OCI-LY1 (cell line): ENCODE data around the gene GNAO1.

ENCODE experiments used
- H2AFZ ChIP-seq: fragments of 200-600 bp; sonication (generic), shearing (Covaris generic); 2 replicates; pipeline ENCODE4 v1.6.0; 2014; ENCODE audit warnings: antibody characterized with exemption, mild to moderate bottlenecking, low read length
- H3F3A ChIP-seq: fragments of 200-600 bp; sonication (generic), shearing (Covaris generic); 2 replicates; pipeline ENCODE4 v1.6.0; 2014; ENCODE audit warnings: mild to moderate bottlenecking, antibody characterized with exemption, low read length, moderate library complexity; ENCODE audit not compliant: insufficient read depth
- H3K27ac ChIP-seq: fragments of 200-600 bp; sonication (generic); 2 replicates; pipeline ENCODE4 v1.5.1; 2014; ENCODE audit warnings: low read length, mixed run types, mild to moderate bottlenecking, low read depth; ENCODE audit not compliant: poor library complexity, severe bottlenecking
- H3K27me3 ChIP-seq: fragments of 200-600 bp; sonication (generic); 2 replicates; pipeline ENCODE4 v1.6.0; 2014; ENCODE audit warnings: antibody characterized with exemption, mild to moderate bottlenecking, low read length, moderate library complexity; ENCODE audit not compliant: insufficient read depth
- H3K36me3 ChIP-seq: fragments of 200-600 bp; sonication (generic); 2 replicates; pipeline ENCODE4 v1.6.1; 2014; ENCODE audit warnings: mild to moderate bottlenecking, antibody characterized with exemption, low read length, moderate library complexity, mixed read lengths; ENCODE audit not compliant: insufficient read depth
- H3K4me1 ChIP-seq: fragments of 200-600 bp; sonication (generic); 2 replicates; pipeline ENCODE4 v1.5.1; 2014; ENCODE audit warnings: mild to moderate bottlenecking, low read length, moderate library complexity; ENCODE audit not compliant: insufficient read depth, severe bottlenecking
- H3K4me2 ChIP-seq: fragments of 200-600 bp; sonication (generic), shearing (Covaris generic); 2 replicates; pipeline ENCODE4 v1.6.1; 2014; ENCODE audit warnings: low read length
- H3K4me3 ChIP-seq: fragments of 200-600 bp; sonication (generic); 2 replicates; pipeline ENCODE4 v1.5.1; 2014; ENCODE audit warnings: low read length, low read depth, mild to moderate bottlenecking, mixed read lengths; ENCODE audit not compliant: poor library complexity, severe bottlenecking
- H3K79me2 ChIP-seq: fragments of 200-600 bp; shearing (Covaris generic); 2 replicates; pipeline ENCODE4 v1.6.1; 2016; ENCODE audit warnings: mixed run types, low read length, mixed read lengths; ENCODE audit not compliant: insufficient read depth
- H3K9ac ChIP-seq: fragments of 200-600 bp; sonication (generic), shearing (Covaris generic); 2 replicates; pipeline ENCODE4 v1.6.1; 2014; ENCODE audit warnings: mild to moderate bottlenecking, low read length, mixed read lengths
- H3K9me2 ChIP-seq: fragments of 200-600 bp; sonication (generic), shearing (Covaris generic); 2 replicates; pipeline ENCODE4 v1.6.1; 2014; ENCODE audit warnings: low read depth, mild to moderate bottlenecking, low read length, mixed read lengths
- H3K9me3 ChIP-seq: fragments of 200-600 bp; shearing (Covaris generic); 2 replicates; pipeline ENCODE4 v1.6.1; 2014; ENCODE audit warnings: low read length, mixed read lengths
- H4K20me1 ChIP-seq: fragments of 200-600 bp; sonication (generic), shearing (Covaris generic); 2 replicates; pipeline ENCODE4 v1.6.0; 2016; ENCODE audit warnings: mild to moderate bottlenecking, low read length; ENCODE audit not compliant: insufficient read depth
- EZH2 ChIP-seq: fragments of 200-600 bp; sonication (generic), shearing (Covaris generic); IDR thresholded peaks from 2 replicates; pipeline ENCODE4 v1.8.0; 2017; ENCODE audit warnings: borderline replicate concordance, mixed run types, mild to moderate bottlenecking, antibody characterized with exemption, low read length, moderate library complexity, mixed read lengths
- TF ChIP-seq, protein P1 (sequence below): fragments of 200-600 bp; sonication (generic), shearing (Covaris generic); IDR thresholded peaks from 2 replicates; pipeline ENCODE4 v1.5.1; 2017; ENCODE audit warnings: mild to moderate bottlenecking, antibody characterized with exemption, low read length, moderate library complexity, mixed read lengths

GNAO1 gene

DNA sequence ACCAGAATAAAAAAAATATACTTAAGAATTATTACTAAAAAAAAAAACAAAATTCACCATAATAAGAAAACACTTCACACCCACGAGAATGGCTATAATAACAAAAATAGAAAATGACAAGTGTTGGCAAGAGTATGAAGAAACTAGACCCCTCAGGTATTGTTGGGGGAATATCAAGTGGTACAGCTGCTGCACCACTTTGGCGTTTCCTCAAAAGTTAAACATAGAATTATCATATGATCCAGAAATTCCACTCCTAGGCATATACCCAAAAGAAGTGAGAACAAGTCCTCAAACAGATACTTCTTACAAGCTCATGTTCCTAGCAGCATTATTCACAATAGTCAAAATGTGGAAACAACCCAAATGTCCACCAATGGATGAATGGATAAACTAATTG is 207.8 kb downstream of the GNAO1 start:
- no peaks in the 10 kb centered on the region for H3K79me2 ChIP-seq
- H3F3A ChIP-seq = no peaks in the 10 kb centered on the region
- no peak overlapping the region for H3K9ac ChIP-seq
- no peaks in the 10 kb centered on the region for H3K27me3 ChIP-seq
- H3K9me2 ChIP-seq = no peaks in the 10 kb centered on the region
- no peaks in the 10 kb centered on the region for H4K20me1 ChIP-seq
- no peak overlapping the region for H3K4me3 ChIP-seq
- H3K4me2 ChIP-seq = no peak overlapping the region
- no peak for TF ChIP-seq EZH2
- TF ChIP-seq, protein P1, sequence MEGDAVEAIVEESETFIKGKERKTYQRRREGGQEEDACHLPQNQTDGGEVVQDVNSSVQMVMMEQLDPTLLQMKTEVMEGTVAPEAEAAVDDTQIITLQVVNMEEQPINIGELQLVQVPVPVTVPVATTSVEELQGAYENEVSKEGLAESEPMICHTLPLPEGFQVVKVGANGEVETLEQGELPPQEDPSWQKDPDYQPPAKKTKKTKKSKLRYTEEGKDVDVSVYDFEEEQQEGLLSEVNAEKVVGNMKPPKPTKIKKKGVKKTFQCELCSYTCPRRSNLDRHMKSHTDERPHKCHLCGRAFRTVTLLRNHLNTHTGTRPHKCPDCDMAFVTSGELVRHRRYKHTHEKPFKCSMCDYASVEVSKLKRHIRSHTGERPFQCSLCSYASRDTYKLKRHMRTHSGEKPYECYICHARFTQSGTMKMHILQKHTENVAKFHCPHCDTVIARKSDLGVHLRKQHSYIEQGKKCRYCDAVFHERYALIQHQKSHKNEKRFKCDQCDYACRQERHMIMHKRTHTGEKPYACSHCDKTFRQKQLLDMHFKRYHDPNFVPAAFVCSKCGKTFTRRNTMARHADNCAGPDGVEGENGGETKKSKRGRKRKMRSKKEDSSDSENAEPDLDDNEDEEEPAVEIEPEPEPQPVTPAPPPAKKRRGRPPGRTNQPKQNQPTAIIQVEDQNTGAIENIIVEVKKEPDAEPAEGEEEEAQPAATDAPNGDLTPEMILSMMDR = no peak
- no peak overlapping the region for H2AFZ ChIP-seq
- no peaks in the 10 kb centered on the region for H3K9me3 ChIP-seq
- H3K36me3 ChIP-seq = peaks cover 48% of the 10 kb centered on the region
- no peaks in the 10 kb centered on the region for H3K4me1 ChIP-seq
- H3K27ac ChIP-seq = no peak overlapping the region

DNA sequence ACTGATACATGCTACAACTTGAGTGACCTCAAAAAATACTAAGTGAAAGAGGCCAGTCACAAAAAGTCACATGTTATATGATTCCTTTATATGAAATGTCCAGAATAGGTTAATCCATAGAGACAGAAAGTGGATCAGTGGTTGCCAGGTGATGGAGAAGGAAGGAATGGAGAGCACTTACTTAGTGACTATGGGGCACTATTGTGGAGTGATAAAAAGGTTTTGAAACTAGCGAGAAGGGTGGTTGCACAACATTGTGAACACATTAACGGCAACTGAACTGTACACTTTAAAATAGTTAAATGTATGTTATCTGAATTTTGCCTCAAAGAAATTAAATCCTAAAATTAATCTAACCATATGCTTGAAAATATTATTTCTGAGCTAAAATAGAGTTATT is 208.2 kb downstream of the GNAO1 start:
- Histone ChIP-seq H3K9me2 (no peaks in the 10 kb centered on the region), H3K36me3 (peaks cover 52% of the 10 kb centered on the region), H3K9ac (no peak overlapping the region), H2AFZ (no peak overlapping the region), H3K9me3 (no peaks in the 10 kb centered on the region), H3K4me2 (no peak overlapping the region), H3K79me2 (no peaks in the 10 kb centered on the region), H4K20me1 (no peaks in the 10 kb centered on the region), H3F3A (no peaks in the 10 kb centered on the region), H3K4me1 (no peaks in the 10 kb centered on the region), H3K27me3 (no peaks in the 10 kb centered on the region), H3K27ac (no peak overlapping the region), H3K4me3 (no peak overlapping the region)
- TF ChIP-seq EZH2 = no peak
- TF ChIP-seq, protein P1 = no peak

DNA sequence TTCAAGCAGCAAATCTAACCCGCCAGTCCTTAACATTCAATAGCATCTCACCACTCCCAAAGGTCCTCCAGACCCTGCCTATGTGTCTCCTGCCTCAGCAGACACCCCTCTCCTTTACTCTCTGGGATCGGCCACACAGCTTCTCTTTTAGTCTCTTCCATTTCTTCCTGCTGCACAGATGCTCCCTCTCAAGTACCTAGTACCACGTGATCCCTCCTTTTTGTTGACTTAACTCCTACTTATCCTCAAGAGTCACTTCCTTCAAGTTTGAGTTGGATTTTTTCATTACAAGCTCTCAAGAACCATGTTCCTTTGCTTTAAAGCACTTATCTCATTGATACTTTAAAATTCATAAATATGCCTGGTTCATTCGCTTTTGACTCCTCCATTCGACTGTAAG is 209.2 kb downstream of the GNAO1 start:
- H3K9me2 ChIP-seq = no peaks in the 10 kb centered on the region
- no peaks in the 10 kb centered on the region for H3K79me2 ChIP-seq
- H3K36me3 ChIP-seq = peaks cover 62% of the 10 kb centered on the region
- H3K9me3 ChIP-seq = no peaks in the 10 kb centered on the region
- H3K4me1 ChIP-seq = no peaks in the 10 kb centered on the region
- no peak overlapping the region for H3K4me3 ChIP-seq
- H2AFZ ChIP-seq = no peak overlapping the region
- no peaks in the 10 kb centered on the region for H4K20me1 ChIP-seq
- no peak overlapping the region for H3K9ac ChIP-seq
- TF ChIP-seq, protein P1 = no peak
- no peak for TF ChIP-seq EZH2
- H3K27me3 ChIP-seq = no peaks in the 10 kb centered on the region
- no peak overlapping the region for H3K4me2 ChIP-seq
- H3K27ac ChIP-seq = no peak overlapping the region
- no peaks in the 10 kb centered on the region for H3F3A ChIP-seq
